HG03469 (cell line): Measurements from ENCODE around the gene MYO1H.
"Not testable (repeated sequence)": the region's sequence is repeated elsewhere in the genome, so short reads cannot be mapped to it uniquely, and the experiment has no call there.

Experiments used
- ATAC-seq: cut with Tn5 transposase; IDR thresholded peaks from one replicate; pipeline ENCODE4 v1.9.1; 2021; ENCODE audit warnings: mild to moderate bottlenecking, moderate library complexity, moderate number of reproducible peaks; ENCODE audit not compliant: unreplicated experiment

MYO1H gene

GRCh38 chr12:109406147-109406546, 58.4 kb downstream of the MYO1H start:
- ATAC-seq, result not testable (repeated sequence)

- no peak for ATAC-seq
Observed at GRCh38 chr12:109418848-109419480, 71.3 kb downstream of the MYO1H start.

- no peak for ATAC-seq
Observed at GRCh38 chr12:109421355-109422087, 73.8 kb downstream of the MYO1H start.

- ATAC-seq, result no peak
Observed at GRCh38 chr12:109422251-109422650, 74.6 kb downstream of the MYO1H start.

GRCh38 chr12:109423392-109423791, 75.7 kb downstream of the MYO1H start:
- ATAC-seq, result no peak

- ATAC-seq, result peak; percentile 56
Observed at GRCh38 chr12:109428037-109428629, 80.4 kb downstream of the MYO1H start.

GRCh38 chr12:109428804-109429203, 81.1 kb downstream of the MYO1H start:
- ATAC-seq, result not testable (repeated sequence)

- no peak for ATAC-seq
Observed at GRCh38 chr12:109430244-109430643, 82.5 kb downstream of the MYO1H start.

- ATAC-seq, result no peak
Observed at GRCh38 chr12:109432431-109432830, 84.7 kb downstream of the MYO1H start.

- ATAC-seq, result no peak
Observed at GRCh38 chr12:109432842-109433304, 85.2 kb downstream of the MYO1H start.

- no peak for ATAC-seq
Observed at GRCh38 chr12:109433618-109434017, 85.9 kb downstream of the MYO1H start.

GRCh38 chr12:109434582-109434981, 86.9 kb downstream of the MYO1H start:
- no peak for ATAC-seq

- no peak for ATAC-seq
Observed at GRCh38 chr12:109435428-109436187, 87.9 kb downstream of the MYO1H start.

- no peak for ATAC-seq
Observed at GRCh38 chr12:109436188-109436560, 88.5 kb downstream of the MYO1H start.

GRCh38 chr12:109439181-109439580, 91.5 kb downstream of the MYO1H start:
- ATAC-seq, result no peak

GRCh38 chr12:109439951-109440350, 92.3 kb downstream of the MYO1H start:
- ATAC-seq, result not testable (repeated sequence)

- no peak for ATAC-seq
Observed at GRCh38 chr12:109440851-109441490, 93.3 kb downstream of the MYO1H start.

- no peak for ATAC-seq
Observed at GRCh38 chr12:109443794-109444193, 96.1 kb downstream of the MYO1H start.

- no peak for ATAC-seq
Observed at GRCh38 chr12:109444259-109444658, 96.6 kb downstream of the MYO1H start.

- no peak for ATAC-seq
Observed at GRCh38 chr12:109445191-109445609, 97.5 kb downstream of the MYO1H start.

- ATAC-seq, result no peak
Observed at GRCh38 chr12:109446869-109447268, 99.2 kb downstream of the MYO1H start.
